ENCODE measurements around the gene TUBB3. TPM values are rescaled to one million over a fixed set of nuclear protein-coding genes. Genes with fewer than 3 reads are reported as not detected.

The TUBB3 gene
- total and polyA plus RNA-seq, 2 of the 4 experiments (the other 2 are of a cell fraction) = 311 to 410 TPM

- no peaks in the 10 kb centered on the region for H3K9me3 ChIP-seq (ENCODE audit: control insufficient read depth, insufficient read depth, low read length)
- intact Hi-C loops (cut with micrococcal nuclease) (no loop called here), in situ Hi-C loops (cut with MboI; ENCODE audit: low sequenced_read_pairs) (no loop called here), dilution Hi-C loops (cut with HindIII; ENCODE audit: low sequenced_read_pairs, unreplicated experiment) (no loop called here)
- WGBS, 2 experiments (ENCODE audit: extremely low coverage in 2 of 2, insufficient read length in 1 of 2) = 97% methylated on average over 14 of the region's 26 CpGs; no CpG with 5 or more reads in 1 of the 2 experiments
- DNase-seq = no peak
- TF ChIP-seq RCOR1 (IDR thresholded peaks at IDR 0.05; ENCODE audit: insufficient replicate concordance, low read length) (no peak), RAD21 (IDR thresholded peaks at IDR 0.05; ENCODE audit: low read length) (no peak), POLR2A (IDR thresholded peaks at IDR 0.05; ENCODE audit: low read depth, low read length) (no peak), MAZ (IDR thresholded peaks at IDR 0.05; ENCODE audit: borderline replicate concordance, low read depth, low read length) (no peak), FOS (IDR thresholded peaks at IDR 0.05; ENCODE audit: low read depth, low read length) (no peak), MAFK (IDR thresholded peaks at IDR 0.05; ENCODE audit: low read depth, low read length) (no peak), NFE2L2 (IDR thresholded peaks at IDR 0.05; ENCODE audit: low read depth, low read length) (no peak), BHLHE40 (IDR thresholded peaks at IDR 0.05; ENCODE audit: low read depth, low read length) (no peak), SMC3 (IDR thresholded peaks at IDR 0.05; ENCODE audit: low read depth, low read length) (no peak), RFX5 (IDR thresholded peaks at IDR 0.05; ENCODE audit: low read depth, low read length) (no peak), CEBPB (IDR thresholded peaks at IDR 0.05; ENCODE audit: low read depth, low read length) (no peak), CHD1 (IDR thresholded peaks at IDR 0.05; ENCODE audit: low read depth, low read length) (no peak), CTCF (conservative IDR thresholded peaks at IDR 0.05; ENCODE audit: low read depth, low read length) (no peak), ELK1 (IDR thresholded peaks at IDR 0.05; ENCODE audit: borderline replicate concordance, low read depth, low read length) (no peak), USF2 (IDR thresholded peaks at IDR 0.05; ENCODE audit: low read depth, low read length) (no peak), MXI1 (IDR thresholded peaks at IDR 0.05; ENCODE audit: borderline replicate concordance, low read depth, low read length) (no peak)
- H2BK120ac ChIP-seq (ENCODE audit: low read depth, low read length) = no peak overlapping the region
- H2AK5ac ChIP-seq (ENCODE audit: low read depth, low read length) = no peak overlapping the region
- no peak overlapping the region for H3K4me2 ChIP-seq (ENCODE audit: low read depth, low read length)
- no peak overlapping the region for H3K27ac ChIP-seq (ENCODE audit: insufficient read depth, low read length)
- no peak overlapping the region for H4K8ac ChIP-seq (ENCODE audit: low read depth in 2 of 2, low read length in 2 of 2)
- no peak overlapping the region for H2BK15ac ChIP-seq (ENCODE audit: low read depth, low read length)
- peaks cover 8 to 59% of the 10 kb centered on the region in 2 experiments for H3K79me1 ChIP-seq (ENCODE audit: low read depth in 1 of 2, low read length in 2 of 2)
- H3K9me1 ChIP-seq (ENCODE audit: insufficient read depth, low read length) = peaks cover 4% of the 10 kb centered on the region
- no peak overlapping the region for H4K5ac ChIP-seq (ENCODE audit: low read depth, low read length)
- BruUV-seq (replicated peaks) = no TSS peak
- no peak overlapping the region for H3K56ac ChIP-seq (ENCODE audit: extremely low read depth, insufficient read depth, low read length)
- ChIA-PET POLR2A (ENCODE audit: unreplicated experiment) (no interaction called here), CTCF (no interaction called here)
- no peak overlapping the region for H2BK20ac ChIP-seq (ENCODE audit: low read depth, low read length)
- H3K4ac ChIP-seq (ENCODE audit: low read depth, low read length) = no peak overlapping the region
- H3K9ac ChIP-seq (ENCODE audit: low read depth, low read length) = no peak overlapping the region
- no peak overlapping the region for H3K23ac ChIP-seq (ENCODE audit: low read depth, low read length)
- no peaks in the 10 kb centered on the region for H3K27me3 ChIP-seq (ENCODE audit: control insufficient read depth, insufficient read depth, low read length)
- H2BK5ac ChIP-seq (ENCODE audit: low read depth, low read length, poor library complexity, severe bottlenecking) = no peak overlapping the region
- no peak overlapping the region for H2AK9ac ChIP-seq (replicated peaks; ENCODE audit: low read depth, low read length, poor library complexity)
- peak overlapping the region; percentile 63 for H2AFZ ChIP-seq (replicated peaks; ENCODE audit: low read length, poor library complexity)
- no peak overlapping the region for H3K14ac ChIP-seq (replicated peaks; ENCODE audit: low read depth, low read length)
- no peak overlapping the region for H3K4me3 ChIP-seq (ENCODE audit: insufficient read depth, low read depth, low read length)
- ATAC-seq (ENCODE audit: low read depth) = no peak
- no peak overlapping the region for H4K91ac ChIP-seq (ENCODE audit: insufficient read depth, low read depth, low read length)
- H3K4me1 ChIP-seq (ENCODE audit: control insufficient read depth, insufficient read depth, low read length) = no peaks in the 10 kb centered on the region
- peaks cover 74% of the 10 kb centered on the region for H3K36me3 ChIP-seq (ENCODE audit: control insufficient read depth, insufficient read depth, low read length)
- H4K20me1 ChIP-seq (ENCODE audit: insufficient read depth, low read length) = peaks cover 43% of the 10 kb centered on the region
- no peak overlapping the region for H3K18ac ChIP-seq (ENCODE audit: low read depth, low read length)
Measured at GRCh38 chr16:89895482-89896250, 27.5 kb upstream of the TUBB3 start.

All from IMR-90 (cell line).